HG03342 (cell line): ENCODE data around the gene INTU.
A peak's percentile ranks its signal among the peaks of the same experiment; 100 is the strongest.

Source experiments
- ATAC-seq: cut with Tn5 transposase; IDR thresholded peaks from one replicate; pipeline ENCODE4 v1.9.1; 2021; ENCODE audit warnings: mild to moderate bottlenecking, moderate library complexity; ENCODE audit not compliant: unreplicated experiment

Gene INTU

DNA sequence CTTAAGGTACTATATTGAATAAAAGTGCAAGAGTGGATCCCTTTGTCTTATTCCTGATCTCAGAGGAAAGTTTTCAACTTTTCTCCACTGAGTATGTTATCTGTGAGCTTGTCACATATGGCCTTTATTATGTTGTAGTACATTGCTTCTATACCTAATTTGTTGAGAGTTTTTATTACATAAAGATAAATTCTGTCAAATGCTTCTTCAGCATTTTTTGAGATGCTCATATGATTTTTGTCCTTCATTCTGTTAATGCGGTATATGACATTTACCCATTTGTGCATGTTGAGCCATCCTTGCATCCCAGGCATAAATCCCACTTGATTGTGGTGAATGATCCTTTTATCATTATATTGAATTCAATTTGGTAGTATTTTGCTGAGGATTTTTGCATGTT lies 108.5 kb downstream of the INTU start:
- ATAC-seq = no peak

DNA sequence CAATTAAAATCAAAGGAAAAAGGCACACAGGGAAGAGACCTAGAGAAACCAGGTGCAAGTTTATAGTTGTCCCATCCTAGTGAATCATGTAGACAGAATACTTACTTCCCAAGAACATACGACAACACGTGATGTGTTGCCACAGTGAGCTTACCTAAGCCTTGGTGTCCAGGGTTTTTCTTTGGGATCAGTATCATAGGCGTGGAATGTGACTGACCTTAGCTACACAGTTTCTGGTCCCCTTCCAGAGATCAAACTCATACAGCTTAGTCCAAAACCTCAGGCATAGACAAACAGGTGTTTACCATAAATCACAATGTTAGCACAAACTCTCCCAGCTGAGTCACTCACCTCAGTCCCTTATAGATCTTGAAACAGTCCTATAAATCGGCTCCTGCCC lies 115.1 kb downstream of the INTU start:
- no peak for ATAC-seq

DNA sequence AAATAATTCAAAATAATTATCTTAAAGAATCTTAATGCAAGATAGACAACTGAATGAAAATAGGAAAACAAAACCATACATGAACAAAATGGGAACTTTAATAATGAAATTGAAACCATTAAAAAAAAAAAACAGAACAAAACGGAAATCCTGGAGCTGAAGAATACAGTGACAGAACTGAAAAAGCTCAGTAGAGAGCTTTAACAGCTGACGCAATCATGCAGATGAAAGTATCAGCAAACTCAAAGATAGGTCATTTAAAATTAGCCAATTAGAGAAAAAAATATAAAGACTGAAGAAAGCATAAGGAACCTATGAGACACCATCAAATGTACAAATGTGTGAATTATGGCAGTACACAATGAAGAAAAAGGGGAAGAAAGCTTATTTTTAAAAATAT lies 116.2 kb downstream of the INTU start:
- ATAC-seq = no peak

DNA sequence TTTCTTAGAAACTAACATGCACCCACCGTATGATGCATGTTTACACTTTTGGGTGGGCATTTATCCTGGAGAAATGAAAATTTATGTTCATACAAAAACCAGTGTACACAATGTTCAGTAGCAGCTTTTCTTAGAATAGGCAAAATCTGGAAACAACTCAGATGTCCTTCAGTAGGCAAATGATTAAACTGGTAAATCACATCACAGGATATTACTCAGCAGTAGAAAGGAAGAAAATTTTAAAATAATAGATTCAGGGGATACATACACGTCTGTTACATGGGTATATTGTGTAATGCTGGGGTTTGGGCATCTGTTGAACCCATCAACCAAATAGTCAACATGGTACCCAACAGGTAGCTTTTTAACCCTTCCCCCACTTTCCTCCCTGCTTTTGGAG lies 124.1 kb downstream of the INTU start:
- ATAC-seq = no peak

DNA sequence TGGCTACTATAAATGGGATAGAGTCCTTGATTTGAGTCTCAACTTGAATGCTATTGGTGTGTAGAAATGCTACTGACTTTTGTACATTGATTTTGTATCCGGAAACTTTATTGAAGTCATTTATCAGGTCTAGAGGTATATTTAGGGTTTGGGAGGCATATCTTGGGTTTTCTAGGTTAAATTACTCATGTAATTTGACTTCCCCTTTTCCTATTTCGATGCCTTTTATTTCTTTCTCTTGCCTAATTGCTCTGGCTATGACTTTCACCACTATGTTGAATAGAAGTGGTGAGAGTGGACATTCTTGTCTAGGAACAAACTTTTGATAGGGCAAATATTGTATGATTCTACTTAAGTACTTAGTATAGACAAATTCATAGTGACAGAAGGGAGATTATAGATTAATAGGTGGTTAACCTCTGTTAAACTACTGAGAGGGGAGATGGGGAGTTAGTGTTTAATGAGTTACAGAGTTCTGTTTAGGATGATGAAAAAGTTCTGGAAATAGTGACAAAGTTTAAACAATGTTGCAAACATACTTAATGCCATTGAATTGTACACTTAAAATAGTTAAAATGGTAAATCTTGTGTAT lies 126.6 kb downstream of the INTU start:
- peak; percentile 65 for ATAC-seq

DNA sequence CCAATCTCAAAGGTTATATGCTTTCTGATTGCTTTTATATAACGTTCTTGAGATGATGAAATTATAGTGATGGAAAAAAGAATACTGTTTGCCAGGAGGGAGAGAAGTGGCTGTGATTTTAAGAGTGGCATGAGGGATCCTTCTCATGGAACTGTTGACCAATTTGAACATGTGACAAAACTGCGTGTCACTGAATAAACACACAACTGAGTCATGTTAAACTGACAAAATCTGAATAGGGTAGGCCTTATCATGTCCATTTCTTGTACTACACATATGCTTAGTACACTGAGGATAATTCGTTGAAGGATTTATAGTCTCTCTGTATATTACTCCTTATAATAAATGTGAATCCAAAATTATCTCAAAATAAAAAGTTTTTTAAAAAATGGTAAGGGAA lies 127.1 kb downstream of the INTU start:
- ATAC-seq = no peak

DNA sequence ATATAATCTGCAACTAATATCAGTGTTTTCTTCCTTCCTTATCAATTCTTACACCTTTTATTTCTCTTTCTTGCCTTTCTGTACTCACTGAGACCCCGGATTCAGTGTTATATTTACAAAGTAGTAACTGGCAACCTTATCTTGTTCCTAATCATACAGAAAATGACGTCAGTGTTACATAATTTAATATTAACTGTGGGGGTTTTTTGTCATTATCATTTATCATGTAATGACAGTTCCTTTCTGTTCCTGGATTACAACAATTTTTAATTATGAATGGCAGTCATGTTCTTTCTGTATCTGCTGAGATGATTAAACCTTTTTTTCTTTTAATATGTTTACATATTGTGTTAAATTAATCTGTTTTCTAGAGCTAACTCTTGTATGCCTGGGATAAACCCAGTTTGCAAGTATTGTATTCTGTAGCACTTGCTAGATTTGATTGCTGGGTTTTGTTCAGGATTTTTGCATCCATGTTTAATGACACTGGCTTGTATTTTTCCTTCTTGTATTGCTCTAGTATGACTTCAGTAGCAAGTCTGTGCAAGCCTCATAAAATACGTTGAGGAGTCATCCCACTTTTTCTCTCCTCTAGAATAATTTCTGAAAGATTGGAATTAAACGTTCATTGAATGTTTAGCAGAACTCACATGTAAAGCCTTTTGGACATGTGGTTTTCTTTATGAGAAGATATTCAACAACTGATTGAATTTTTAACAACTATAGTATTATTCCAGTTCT lies 138.9 kb downstream of the INTU start:
- no peak for ATAC-seq

DNA sequence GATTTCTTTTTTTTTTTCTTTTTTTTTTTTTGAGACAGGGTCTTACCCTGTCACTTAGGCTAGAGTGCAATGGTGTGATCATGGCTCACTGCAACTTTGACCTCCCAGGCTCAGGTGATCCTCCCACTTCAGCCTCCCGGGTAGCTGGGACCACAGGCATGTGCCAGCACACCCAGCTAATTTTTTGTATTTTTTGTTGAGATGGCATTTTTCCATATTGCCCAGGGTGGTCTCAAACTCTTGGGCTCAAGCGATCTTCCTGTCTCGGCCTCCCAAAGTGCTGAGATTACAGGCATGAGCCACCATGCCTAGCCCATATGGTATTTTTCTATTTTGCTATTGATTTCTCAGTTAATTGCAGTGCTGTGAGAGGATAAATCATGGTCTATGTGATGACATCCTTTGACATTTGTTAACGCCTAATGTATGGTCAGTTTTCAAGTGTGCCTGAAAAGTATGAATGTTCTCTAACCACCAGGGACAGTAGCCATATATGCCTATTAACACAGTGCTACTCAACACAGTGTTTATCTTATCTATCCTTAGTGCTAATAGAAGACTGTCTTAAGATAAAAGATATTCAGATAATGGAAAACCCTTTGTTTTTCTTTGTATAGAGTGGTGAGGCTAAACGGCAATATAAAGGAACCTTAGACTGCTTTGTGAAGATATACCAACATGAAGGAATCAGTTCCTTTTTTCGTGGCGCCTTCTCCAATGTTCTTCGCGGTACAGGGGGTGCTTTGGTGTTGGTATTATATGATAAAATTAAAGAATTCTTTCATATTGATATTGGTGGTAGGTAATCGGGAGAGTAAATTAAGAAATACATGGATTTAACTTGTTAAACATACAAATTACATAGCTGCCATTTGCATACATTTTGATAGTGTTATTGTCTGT lies 140.3 kb downstream of the INTU start:
- no peak for ATAC-seq

DNA sequence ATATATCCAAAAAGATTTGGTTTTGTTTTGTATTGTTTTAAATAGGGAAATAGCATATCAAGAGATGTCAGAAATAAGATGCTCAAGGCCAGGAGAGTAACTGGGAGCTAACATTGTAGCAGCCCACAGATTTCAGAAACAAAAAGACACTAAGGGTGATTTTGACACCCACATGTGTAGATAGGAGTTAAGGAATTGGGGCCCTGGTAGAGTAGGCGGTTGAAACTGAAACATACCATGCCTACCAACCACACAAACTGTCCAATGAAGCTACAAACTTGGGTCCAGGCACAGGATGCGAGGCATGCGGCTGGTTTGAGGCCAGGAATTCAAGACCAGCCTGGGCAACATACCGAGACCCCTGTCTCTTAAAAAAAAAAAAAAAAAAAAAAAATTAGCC lies 143.1 kb downstream of the INTU start:
- ATAC-seq = no peak
